HepG2 (cell line): Measurements from ENCODE around the gene DUOXA2. TPM values are rescaled to one million over a fixed set of nuclear protein-coding genes. Genes with fewer than 3 reads are reported as not detected.

ENCODE experiments used
- AGO1 ChIP-seq: fragments of 200-400 bp; formaldehyde crosslinking; IDR thresholded peaks from 2 replicates; pipeline ENCODE4 v1.6.1; 2017; ENCODE audit warnings: mild to moderate bottlenecking, low read depth, low read length, moderate library complexity; ENCODE audit not compliant: poor library complexity, severe bottlenecking
- DDIT3 ChIP-seq: sonication (generic); formaldehyde crosslinking; IDR thresholded peaks from 2 replicates; pipeline ENCODE4 v1.4.0; 2020; ENCODE audit warnings: mild to moderate bottlenecking, missing genetic modification reagents
- FOXA1 ChIP-seq, 2 experiments: fragments of 450-650 bp in 1 of 2; sonication (generic) in 1 of 2; formaldehyde crosslinking in 1 of 2; IDR thresholded peaks; 2 replicates each; pipeline versions ENCODE4 v1.4.0 to v1.6.1; 2016 to 2020; ENCODE audit warnings: missing genetic modification reagents in 1 of 2
- HDAC6 ChIP-seq: fragments of 200-600 bp; sonication (generic); IDR thresholded peaks from 2 replicates; pipeline ENCODE4 v1.7.0; 2017; ENCODE audit warnings: mild to moderate bottlenecking, antibody characterized with exemption, low read length, low read depth
- HMGA1 ChIP-seq: sonication (generic); formaldehyde crosslinking; conservative IDR thresholded peaks from 2 replicates; pipeline ENCODE4 v1.4.0; 2020; ENCODE audit warnings: missing genetic modification reagents
- HOMEZ ChIP-seq: IDR thresholded peaks from 2 replicates; pipeline ENCODE4 v1.6.1; 2016; ENCODE audit warnings: low read depth
- ISL2 ChIP-seq: sonication (generic); formaldehyde crosslinking; IDR thresholded peaks from 2 replicates; pipeline ENCODE4 v1.5.0; 2020; ENCODE audit warnings: missing genetic modification reagents
- KAT7 ChIP-seq: IDR thresholded peaks from 2 replicates; pipeline ENCODE4 v1.6.1; 2018; ENCODE audit warnings: borderline replicate concordance, missing compliant biosample characterization
- KDM5A ChIP-seq: fragments of 200-600 bp; sonication (generic); IDR thresholded peaks from 2 replicates; pipeline ENCODE4 v1.7.0; 2018; ENCODE audit warnings: antibody characterized with exemption, mild to moderate bottlenecking, low read length, borderline replicate concordance
- LRRFIP1 ChIP-seq: sonication (generic); formaldehyde crosslinking; conservative IDR thresholded peaks from 2 replicates; pipeline ENCODE4 v1.4.0; 2020; ENCODE audit warnings: missing genetic modification reagents
- MXD3 ChIP-seq: IDR thresholded peaks from 2 replicates; pipeline ENCODE4 v1.6.1; 2016; ENCODE audit warnings: mild to moderate bottlenecking, missing biosample characterization, missing genetic modification reagents
- PITX1 ChIP-seq: sonication (generic); formaldehyde crosslinking; IDR thresholded peaks from 2 replicates; pipeline ENCODE4 v1.5.1; 2020; ENCODE audit warnings: mild to moderate bottlenecking, missing genetic modification reagents
- TRIM24 ChIP-seq: sonication (generic); formaldehyde crosslinking; IDR thresholded peaks from 2 replicates; pipeline ENCODE4 v1.8.0; 2022; ENCODE audit warnings: mild to moderate bottlenecking, missing genetic modification reagents
- XRCC5 ChIP-seq: fragments of 200-400 bp; formaldehyde crosslinking; optimal IDR thresholded peaks from 2 replicates; pipeline ENCODE3; 2017; ENCODE audit warnings: mild to moderate bottlenecking, low read length
- ZBTB46 ChIP-seq: sonication (generic); formaldehyde crosslinking; IDR thresholded peaks from 2 replicates; pipeline ENCODE4 v1.4.0; 2020; ENCODE audit warnings: mild to moderate bottlenecking, missing genetic modification reagents, borderline replicate concordance
- ZNF280B ChIP-seq: sonication (generic); formaldehyde crosslinking; IDR thresholded peaks from 2 replicates; pipeline ENCODE4 v1.5.0; 2020; ENCODE audit warnings: missing genetic modification reagents, mild to moderate bottlenecking, borderline replicate concordance
- ZNF441 ChIP-seq: sonication (generic); formaldehyde crosslinking; IDR thresholded peaks from 2 replicates; pipeline ENCODE4 v1.7.0; 2021; ENCODE audit warnings: missing genetic modification reagents, borderline replicate concordance
- ZNF7 ChIP-seq: IDR thresholded peaks from 2 replicates; pipeline ENCODE4 v1.6.1; 2016; ENCODE audit warnings: missing biosample characterization, missing genetic modification reagents
- ZNF713 ChIP-seq: sonication (generic); formaldehyde crosslinking; IDR thresholded peaks from 2 replicates; pipeline ENCODE4 v1.4.0; 2020; ENCODE audit warnings: mild to moderate bottlenecking, missing genetic modification reagents
- polyA plus RNA-seq, 8 experiments: library from polyadenylated mRNA; depleted of rRNA in 3 of 8; stranded (reverse) in 7 of 8; unstranded in 1 of 8; fragments of >200 nt; fragmentation: Illumina TruSeq in 4 of 8; extraction: Trizol in 4 of 8; gene quantifications; 2 replicates each; pipeline versions ENCODE4 v1.2.1 to v1.2.3, GENCODE V29; 2011 to 2016; ENCODE audit warnings: low read depth in 4 of 8, missing spikeins in 1 of 8, mixed read lengths in 1 of 8; ENCODE audit not compliant: insufficient read depth in 1 of 8
- total RNA-seq, 5 experiments: library from RNA; depleted of rRNA; stranded (reverse); fragments of >200 nt; fragmentation: Illumina TruSeq; extraction: Trizol; gene quantifications; 2 replicates each; pipeline ENCODE4 v1.2.3, GENCODE V29; 2016; ENCODE audit warnings: low read depth in 1 of 5

Gene DUOXA2
- total and polyA plus RNA-seq, 2 of the 13 experiments (the other 11 are each of a cell fraction or from before 2014, with no cell fraction given), result 0.32 TPM; not detected in 1

GRCh38 chr15:45166834-45167630, 52.9 kb downstream of the DUOXA2 start (continued):
- TF ChIP-seq FOXA1 (IDR thresholded peaks at IDR 0.05) (no peak), FOXA1 (CRISPR knock-in tag; IDR thresholded peaks at IDR 0.05) (no peak), ISL2 (CRISPR knock-in tag) (no peak), ZNF713 (CRISPR knock-in tag) (no peak), HDAC6 (no peak), AGO1 (peak; percentile 95), TRIM24 (CRISPR knock-in tag) (no peak), KAT7 (CRISPR knock-in tag) (no peak), MXD3 (no peak), LRRFIP1 (CRISPR knock-in tag) (no peak), DDIT3 (CRISPR knock-in tag) (no peak), ZBTB46 (CRISPR knock-in tag) (no peak), HOMEZ (no peak), XRCC5 (peak; percentile 80), HMGA1 (CRISPR knock-in tag) (no peak), ZNF441 (peak; percentile 50; the same call in 1 of the 2 replicates), ZNF280B (no peak), KDM5A (no peak), PITX1 (CRISPR knock-in tag) (0 out of 2 replicates have a peak, but pooled peaks have one; percentile 31), ZNF7 (CRISPR knock-in tag) (no peak)
